ENCODE measurements around the gene TSPYL6.

TSPYL6 gene

DNA sequence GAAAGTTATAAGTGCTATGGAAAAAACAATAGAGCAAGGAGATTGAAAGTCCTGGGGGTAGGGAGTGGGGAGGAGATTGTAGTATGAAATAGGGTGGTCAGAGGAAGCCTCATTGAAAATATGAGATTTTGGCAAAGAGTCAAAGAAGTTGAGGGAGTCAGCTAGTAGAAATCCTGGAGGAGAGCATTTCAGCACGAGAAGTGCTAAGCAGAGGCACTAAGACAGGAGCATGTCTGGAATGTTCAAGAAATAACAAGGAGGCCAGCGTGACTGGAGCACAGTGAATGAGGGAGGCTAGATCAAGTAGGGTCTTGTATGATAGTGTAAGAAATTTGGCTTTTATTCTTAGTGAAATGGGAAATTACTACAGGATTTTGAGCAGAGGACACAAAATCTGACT lies 2.1 kb upstream of the TSPYL6 start:
- DNase-seq, result no peak

- no peak for DNase-seq
Observed at GRCh38 chr2:54255230-54256090, 569 bp downstream of the TSPYL6 start.

DNA sequence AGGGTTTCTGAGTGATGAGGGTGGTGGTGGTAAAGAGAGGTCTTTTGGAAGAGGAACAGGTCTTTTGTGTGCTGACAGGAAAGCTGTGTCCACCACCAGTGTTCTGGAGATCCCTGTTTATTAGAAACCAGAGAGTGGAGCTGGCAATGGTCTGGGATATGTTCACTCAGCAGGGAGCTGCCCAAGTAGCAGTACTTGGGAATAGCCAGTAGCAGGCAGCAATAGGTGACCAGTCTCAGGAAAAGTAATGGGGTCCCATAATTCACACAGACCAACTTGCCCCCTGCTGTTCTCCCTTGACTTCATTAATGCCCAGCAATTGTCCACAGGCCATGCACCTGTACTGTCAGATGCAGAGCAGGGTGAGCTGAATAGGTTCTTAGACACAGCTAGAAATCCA lies 1.8 kb downstream of the TSPYL6 start:
- DNase-seq, result no peak

DNA sequence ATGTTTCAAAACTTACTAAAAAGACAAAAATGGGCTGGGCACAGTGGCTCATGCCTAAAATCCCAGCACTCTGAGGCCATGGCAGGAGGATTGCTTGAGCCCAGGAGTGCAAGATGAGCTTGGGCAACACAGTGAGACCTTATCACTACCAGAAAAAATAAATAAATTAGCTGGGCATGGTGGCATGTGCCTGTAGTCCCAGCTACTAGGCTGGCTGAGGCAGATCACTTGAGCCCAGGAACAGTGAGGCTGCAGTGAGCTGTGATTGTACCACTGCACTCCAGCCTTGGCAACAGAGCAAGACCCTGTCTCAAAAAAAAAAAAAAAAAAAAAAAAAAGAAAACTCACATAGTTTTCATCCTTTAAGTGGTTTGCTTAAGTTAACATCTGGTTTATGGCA lies 6.4 kb downstream of the TSPYL6 start:
- DNase-seq, result no peak

DNA sequence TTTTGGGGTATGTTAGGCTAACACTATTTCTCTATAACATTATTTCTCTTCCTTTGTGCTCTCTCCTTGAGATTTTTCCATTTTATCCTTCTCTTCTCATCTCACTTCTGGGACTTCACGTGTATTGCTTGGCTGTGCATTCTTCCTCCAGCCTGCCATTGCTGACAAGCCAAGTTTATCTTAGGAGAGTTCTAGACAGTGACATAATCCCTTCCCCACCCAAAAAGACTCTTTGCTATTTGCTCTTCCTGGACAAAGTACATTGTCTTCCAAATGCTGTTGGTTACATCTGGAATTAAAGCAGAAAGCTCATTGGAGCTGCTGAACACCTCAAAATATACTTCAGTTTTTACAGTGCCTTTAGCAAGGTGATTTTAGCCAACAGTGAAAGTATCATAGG lies 8.9 kb downstream of the TSPYL6 start:
- DNase-seq, result no peak

DNA sequence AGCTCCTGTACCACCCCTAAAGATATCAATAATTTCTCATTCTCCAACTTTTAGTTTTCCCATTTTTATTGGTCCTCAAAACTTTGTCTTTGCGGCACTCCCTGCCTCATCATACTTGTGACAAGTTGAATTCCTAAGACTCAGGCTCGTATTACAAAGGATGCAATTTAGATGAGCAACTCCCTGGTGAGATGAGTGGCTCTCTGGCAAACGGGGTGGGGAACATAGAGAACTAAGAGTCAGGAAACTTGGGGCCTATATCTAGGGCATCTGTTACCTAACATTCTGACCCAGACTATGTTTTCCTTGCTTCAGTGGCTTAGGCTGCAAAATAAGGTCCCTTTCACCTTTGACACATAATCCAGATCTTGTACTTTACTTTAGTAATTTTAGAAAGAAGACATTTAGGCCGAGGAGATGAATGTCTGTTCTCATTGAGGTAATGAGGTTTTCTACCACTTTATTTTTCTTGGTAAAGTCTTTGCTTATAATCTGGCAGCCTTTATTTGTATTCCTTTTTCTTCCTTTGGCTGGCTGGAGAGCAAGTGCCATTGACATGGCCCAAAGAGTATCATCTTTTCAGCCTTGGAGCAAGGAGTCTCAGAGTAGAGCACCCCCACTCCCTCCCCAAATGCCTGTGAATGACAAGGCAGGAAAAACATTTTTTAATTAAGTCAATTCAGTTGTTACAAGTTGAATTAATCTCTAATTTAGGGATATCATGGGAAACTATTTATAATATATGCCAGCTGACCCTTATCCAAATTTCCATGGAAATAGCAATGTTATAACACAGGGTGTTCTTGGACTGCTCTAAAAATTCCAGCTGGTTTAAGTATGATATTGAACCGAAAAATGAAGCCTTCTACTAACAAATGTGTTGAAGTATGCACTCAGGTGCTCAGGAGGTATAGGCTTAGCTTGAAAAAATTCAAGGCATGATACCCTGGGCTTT lies 15.2 kb downstream of the TSPYL6 start:
- DNase-seq, result no peak

DNA sequence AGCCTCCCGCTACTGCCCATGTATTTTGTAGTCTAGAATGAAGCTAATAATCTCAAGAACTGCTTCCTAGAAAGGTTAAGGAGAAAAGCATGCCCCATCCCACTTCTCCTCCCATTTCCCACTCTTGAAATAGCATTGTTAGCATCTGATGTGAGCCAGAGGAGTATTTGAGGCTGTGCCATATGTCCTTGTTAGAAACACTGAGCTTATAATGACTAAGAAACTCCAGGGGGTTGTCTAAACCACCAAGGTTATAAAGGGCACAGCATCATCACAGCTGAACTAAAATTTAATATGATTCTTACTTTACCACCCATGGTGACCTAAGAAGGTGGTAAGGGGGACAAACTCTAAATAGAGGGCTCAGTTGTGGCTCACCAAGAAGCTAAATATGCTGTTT lies 16.6 kb downstream of the TSPYL6 start:
- no peak for DNase-seq

DNA sequence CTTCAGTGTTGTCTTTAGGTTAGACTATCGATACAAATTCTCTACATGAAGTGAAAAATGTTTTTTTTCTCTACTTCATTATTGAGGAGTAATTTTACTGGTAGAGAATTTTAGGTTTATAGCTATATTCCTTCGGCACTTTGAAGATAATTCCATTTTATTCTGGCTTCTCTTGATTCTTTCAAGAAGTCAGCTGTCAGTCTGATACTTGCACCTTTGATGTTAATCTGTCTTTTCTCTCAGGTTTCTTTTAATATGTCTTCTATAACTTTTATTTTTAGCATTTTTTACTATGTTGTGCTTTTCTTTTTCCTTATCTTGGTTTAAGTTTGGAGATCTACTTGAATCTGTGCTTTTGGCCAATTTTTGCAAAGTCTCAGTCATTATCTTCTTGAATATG lies 18.6 kb downstream of the TSPYL6 start:
- no peak for DNase-seq

GRCh38 chr2:54233832-54234649 lies 22.0 kb downstream of the TSPYL6 start:
- DNase-seq, result no peak

DNA sequence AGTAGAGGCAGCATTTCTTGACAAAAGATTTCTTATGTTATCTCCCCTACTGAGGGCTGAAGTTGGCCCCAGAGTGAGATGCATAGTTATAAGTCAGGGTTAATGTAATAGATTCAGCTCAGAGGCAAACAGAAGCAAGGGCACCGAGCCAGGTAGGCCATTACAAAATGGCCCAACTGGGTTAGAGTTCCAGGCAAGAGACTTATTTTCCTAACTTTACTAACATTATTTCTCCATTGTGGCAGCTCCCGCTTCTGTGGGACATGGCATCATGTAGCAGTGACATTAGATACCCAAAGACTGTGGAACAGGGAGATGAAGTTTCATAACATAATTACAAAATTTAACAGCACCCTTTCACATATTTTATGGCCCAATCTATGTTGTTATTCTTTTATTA lies 27.1 kb downstream of the TSPYL6 start:
- peak in 2 of 58 donors; percentile 0 to 16 for DNase-seq

- no peak for DNase-seq
Observed at GRCh38 chr2:54227798-54228197, 28.2 kb downstream of the TSPYL6 start.

DNA sequence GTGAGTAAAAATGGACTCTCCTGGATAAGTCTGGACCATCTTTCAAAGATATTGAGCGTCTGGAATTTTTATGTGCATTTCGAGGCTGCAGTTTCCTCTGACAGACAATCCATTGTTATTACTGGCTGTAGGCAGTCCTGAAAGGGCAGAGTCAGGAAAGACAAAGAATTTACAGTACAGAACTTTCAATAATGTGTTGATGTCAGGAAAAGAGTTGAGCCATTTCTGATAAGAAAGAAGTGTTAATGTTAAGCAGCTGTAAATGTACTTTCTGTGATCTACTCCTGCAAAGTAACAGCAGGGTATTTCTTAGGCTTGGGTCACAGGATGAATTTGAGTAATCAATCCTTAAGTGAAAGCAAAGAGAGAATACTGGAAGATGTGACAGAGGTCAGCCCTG lies 29.8 kb downstream of the TSPYL6 start:
- peak in 3 of 58 donors; percentile 4 to 65 (median 16) for DNase-seq

GRCh38 chr2:54224997-54225396 lies 31.0 kb downstream of the TSPYL6 start:
- no peak for DNase-seq

DNA sequence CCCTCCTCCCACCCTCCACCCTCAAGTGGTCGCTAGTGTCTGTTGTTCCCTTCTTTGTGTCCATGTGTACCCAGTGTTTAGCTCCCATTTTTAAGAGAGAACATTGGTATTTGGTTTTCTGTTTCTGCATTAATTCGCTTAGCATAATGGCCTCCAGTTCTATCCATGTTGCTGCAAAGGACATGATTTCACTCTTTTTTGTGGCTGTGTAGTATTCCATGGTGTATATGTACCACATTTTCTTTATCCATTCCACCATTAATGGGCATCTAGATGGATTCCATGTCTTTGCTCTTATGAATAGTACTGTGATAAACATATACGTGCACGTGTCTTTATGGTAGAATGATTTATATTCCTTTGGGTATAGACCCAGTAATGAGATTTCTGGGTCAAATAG lies 42.9 kb downstream of the TSPYL6 start:
- DNase-seq, result no peak

DNA sequence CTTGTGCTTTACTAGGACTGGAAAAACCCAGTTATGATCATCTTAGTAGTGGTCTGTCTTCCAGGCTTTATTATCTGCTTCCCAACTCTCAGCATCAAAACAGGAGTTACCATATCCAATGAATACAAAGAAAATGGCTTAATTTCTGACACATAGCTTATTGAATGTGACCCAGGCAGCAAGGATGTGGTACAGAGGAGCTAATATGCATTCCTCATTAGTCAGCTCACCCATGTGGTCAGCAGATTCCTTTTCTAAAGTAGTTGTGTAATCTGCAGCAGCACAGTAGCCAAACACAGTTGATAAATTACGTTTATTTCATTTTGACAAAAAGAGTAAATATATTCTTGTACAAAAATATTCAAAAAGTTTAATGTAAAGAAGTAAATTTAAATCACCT lies 43.6 kb downstream of the TSPYL6 start:
- no peak for DNase-seq

DNA sequence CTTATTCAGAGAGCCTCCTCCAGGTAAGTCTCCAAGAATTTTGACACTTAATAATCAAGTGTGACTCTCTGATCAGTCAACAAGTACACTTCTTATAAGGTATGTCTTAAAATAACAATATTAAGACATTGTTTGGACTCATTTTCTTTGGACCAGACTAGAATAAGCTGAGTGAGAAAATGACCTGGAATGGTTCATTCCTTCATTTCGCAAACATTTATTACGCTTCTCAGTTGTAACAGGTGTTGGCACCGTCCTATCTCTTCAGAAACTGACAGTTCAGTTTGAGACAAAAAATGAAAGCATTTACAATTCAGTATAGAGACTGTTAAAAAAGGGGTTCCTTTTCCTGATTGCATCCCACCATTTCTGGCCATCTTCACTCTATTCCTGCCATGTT lies 46.6 kb downstream of the TSPYL6 start:
- DNase-seq, result no peak

DNA sequence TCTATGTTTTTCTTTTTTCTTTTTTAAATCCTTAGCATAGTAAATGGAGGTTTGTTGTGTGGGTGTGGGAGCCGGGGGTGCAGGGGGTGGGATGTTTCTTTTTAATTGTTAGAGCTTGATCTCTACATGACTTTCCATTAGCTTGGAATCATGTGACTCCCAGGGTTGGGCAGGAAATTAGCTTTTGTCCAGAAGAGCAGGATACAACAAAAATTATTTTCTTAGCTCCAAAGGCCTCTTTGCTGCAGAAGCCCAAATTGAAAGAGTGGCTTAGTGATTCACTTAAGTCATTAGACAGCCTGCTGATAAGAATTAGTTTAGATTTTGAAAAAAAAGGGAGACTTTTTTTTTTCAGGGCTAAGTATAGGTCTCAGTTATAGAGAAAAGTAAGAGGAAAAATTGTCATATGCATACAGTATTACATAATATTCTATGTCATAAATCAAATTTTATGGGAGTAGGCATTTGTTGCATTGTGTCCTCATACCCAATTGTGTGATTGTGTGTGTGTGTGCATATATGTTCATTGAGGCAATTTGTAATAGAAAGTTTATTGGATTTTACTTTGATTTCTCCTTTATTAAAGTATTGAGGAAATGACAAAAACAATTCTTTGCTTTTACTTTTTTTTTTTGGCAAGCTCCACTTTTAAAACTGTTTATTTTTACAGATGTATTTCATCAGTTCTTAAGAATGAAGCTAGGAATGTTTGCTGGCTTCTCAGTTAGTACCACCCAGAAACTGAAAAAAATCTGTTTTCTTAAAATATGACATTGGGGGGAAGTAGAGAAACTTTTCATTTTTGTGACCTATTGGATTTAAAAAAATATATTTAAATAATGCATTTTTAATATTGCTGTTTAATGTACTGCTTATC lies 47.4 kb downstream of the TSPYL6 start:
- DNase-seq, result no peak

- DNase-seq, result no peak
Observed at GRCh38 chr2:54207666-54208195, 48.3 kb downstream of the TSPYL6 start.

DNA sequence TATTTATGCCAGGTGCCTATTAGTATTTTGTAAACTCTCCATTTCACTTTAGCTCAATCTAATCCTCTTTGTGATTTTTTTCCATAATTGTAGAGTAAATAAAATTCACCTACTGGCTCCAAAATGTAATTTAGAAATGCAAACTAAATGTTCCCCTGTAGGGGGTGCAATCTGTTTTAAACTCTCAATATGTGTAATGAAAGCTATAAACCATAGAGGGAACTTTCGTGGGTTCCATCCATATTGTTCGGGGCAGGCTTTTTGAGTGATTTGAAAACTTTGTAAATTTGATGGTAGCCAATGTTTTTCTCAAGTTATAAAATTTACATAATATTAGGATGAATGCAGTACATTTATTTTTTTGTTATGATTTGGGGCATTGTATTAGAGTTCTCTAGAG lies 49.4 kb downstream of the TSPYL6 start:
- peak in 2 of 58 donors; percentile 1 to 11 for DNase-seq

GRCh38 chr2:54204476-54204875 lies 51.6 kb downstream of the TSPYL6 start:
- DNase-seq, result no peak

Data from anterior cingulate cortex (tissue), 58 donors.